IPS DF 19.7 (cell line): Measurements from ENCODE around the gene SPOP.
"Not testable (repeated sequence)": the region's sequence is repeated elsewhere in the genome, so short reads cannot be mapped to it uniquely, and the experiment has no call there.

Source experiments
- DNase-seq: peaks from one replicate; pipeline ENCODE4 v3.0.0-alpha.2; 2013; ENCODE audit warnings: low read depth, low spot score

SPOP gene

DNA sequence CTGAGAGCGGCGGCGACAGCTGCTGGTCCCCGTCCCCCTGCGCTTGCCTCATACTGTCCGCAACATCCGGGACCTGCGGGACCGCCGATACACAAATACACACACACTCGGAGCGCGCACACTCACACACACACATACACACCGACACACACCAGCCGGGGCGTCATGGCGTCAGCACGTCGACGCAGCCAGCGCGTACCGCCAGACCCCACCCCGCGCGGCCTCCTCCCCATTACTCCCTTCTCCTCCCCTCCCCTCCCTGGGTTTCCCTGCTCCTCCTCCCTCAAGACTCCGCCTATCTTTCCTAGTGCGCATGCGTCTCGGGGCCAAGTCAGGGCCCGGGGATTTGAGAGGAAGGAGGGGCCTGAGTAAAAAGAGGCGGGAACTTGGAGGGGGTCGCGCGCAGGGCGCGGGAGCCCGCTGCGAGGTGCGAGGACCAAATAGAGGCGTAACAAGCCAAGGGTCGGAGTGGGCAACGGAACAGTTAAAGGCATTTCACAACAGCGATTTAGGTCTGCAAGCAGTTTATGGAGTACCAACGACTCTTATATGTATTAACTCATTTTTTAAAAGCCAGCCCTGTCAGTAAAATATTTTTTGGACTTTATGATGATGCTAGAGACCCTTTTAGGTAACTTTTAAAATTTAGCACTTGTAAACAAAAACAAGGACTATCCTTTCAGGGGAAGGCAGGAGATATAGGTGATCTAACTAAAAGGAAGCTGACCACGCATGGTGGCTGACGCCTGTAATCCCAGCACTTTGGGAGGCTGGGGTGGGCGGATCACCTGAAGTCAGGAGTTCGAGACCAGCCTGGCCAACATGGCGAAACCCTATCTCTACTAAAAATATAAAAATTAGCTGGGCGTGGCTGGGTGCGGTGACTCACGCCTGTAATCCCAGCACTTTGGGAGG, at the start of gene SPOP:
TSS of gene SPOP (minus strand) at position 165 of the 915 bp plus-strand sequence. CDS start 55,287 bp downstream, outside the sequence.
- peak; percentile 93 for DNase-seq

DNA sequence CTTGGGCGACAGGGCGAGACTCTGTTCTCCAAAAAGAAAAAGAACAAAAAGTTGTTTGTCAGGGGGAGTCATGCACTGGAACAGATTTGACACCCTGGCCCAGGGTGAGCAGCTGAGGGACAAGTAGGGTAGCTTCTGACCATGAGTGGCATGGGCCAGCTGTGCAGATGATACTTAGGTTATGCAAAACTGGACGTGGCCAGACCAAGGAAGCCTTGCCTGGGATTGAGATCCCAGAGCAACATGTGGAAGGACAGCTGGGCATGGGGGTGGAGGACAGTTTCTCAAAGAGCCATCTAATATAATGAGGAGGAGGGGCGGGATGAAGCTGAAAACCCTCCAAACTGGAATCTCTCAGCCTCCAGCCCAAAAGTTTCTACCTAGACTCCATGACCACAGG, 49.5 kb upstream of the SPOP start:
- DNase-seq, result no peak

DNA sequence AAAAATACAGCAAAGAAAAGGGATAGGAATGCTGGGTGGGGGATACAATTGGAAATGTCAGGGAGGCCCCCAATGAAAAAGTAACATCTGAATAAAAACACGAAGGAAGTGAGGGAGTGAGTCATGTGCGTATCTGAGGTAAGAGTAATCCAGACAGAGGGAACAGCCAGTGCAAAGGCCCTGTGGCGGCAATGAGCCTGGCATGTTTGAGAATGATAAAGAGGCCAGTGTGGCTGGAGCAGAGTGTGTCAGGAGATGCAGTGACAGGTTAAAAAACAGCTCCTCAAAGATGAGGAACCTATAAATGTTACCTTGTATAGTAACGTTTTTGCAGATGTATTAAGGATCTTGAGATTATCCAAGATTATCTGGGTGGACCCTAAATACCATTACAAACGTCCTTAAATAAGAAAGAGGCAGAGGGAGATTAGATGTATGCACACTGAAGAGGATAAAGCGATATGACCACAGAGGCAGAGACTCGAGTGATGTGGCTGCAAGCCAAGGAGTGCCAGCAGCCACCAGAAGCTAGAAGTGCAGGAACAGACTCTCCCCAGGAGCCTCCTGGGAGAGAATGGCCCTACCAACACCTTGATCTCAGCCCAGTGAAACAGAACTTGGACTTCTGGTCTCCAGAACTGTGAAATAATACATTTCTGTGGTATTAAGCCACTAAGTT, 47.7 kb upstream of the SPOP start:
- DNase-seq, result no peak

DNA sequence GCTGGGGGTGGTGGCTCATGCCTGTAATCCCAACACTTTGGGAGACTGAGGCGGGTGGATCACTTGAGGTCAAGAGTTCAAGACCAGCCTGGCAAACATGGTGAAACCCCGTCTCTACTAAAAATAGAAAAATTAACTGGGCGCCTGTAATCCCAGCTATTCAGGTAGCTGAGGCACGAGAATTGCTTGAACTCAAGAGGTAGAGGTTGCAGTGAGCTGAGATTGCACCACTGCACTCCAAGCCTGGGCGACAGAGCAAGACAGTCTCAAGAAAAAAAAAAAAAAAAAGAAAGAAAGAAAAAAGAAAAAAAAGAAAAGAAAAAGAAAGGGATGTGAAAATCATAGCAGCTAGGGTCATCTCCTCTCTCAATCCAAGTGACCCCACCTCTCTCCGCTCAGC, 46.7 kb upstream of the SPOP start:
- DNase-seq, result not testable (repeated sequence)

DNA sequence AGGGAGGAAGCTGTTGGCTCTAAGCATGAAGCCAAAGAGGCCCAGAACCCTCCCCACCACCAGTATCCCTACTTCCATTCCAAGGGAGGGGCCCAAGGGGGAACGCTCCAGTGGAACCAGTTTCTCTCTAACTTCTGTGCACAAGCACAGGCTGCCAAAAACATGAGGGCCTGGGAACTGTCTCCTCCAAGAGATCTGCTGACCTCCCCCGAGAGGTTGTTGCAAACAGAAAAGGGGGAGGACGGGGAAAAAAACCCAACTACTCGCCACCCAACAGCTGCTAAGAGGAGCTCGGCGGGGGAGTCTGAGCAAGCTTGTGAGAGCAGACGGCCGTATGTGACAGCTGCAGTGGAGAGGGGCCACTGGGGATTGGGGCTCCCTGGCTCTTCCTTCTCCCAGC, 45.5 kb upstream of the SPOP start:
- DNase-seq, result no peak

DNA sequence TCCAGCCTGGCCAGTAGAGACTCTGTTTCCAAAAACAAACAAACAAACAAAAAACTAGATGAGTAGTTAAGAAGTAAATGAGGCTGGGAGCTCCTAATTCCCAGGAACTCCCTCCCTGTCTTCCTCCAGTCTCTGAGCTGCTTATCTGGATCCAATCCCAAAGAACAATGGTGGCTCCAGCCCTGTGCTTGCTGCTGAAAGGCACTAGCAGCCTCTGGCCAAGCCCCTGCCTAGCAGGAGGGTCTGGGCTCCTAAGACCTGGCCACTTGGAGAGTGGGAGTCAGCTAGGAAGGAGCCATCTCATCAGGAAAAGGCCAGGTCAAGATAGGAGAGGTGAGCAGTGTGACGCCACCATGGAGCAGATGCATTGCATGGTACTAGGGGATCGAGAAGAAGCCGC, 44.2 kb upstream of the SPOP start:
- no peak for DNase-seq

DNA sequence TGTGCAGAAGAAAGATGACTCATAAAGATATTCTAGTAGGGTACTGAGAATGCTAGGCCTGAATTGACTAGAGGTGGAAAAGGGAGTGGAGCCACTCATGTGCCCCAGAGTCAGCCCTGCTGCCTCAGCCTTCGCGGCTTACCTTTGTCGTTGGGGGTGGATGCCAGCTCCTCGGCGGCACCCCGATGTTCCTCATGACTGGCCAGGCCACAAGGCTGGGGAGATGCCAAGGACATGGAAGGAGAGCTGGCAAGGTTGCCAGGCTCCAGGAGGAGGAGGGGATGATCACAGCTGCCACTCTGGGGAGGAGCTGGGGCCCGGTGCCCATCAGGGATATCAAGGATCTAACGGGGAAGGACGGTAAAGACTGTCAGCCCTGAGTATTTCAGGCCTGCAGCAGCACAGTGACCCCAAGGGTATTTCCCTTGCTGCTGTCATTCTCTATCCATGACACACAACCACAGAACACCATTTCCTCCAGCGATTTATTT, 39.5 kb upstream of the SPOP start:
- DNase-seq, result no peak

DNA sequence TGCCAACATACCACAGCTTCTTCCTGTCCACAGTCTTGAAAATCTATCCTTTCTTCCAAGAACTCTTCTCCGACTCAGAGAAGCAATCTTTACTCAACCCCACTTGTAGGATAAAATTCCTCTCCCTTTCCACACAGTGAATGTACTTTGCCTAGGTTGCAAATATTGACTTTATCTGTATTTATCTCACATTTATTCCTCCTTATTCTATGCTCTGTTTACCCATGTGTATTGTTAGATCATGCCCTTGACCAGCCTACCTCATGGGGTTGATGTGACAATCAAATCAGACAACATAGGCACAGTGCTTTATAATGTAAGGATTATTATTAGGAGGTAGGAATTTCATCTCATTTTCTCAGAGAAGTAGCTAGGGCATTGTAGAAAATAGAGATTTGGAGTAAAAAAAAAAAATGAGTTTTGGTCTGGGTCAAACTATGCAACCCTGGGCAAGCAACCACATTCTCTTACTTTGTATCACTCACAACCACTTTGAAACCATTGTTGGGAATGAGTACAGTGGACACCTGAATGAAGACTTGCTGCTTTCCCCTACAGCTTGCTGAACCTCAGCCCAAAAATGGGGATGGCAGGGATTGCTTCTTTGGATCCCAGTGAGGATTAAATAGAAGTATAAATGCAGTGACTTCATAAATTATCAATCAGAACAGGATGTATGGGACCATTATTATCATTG, 38.9 kb upstream of the SPOP start:
- no peak for DNase-seq

DNA sequence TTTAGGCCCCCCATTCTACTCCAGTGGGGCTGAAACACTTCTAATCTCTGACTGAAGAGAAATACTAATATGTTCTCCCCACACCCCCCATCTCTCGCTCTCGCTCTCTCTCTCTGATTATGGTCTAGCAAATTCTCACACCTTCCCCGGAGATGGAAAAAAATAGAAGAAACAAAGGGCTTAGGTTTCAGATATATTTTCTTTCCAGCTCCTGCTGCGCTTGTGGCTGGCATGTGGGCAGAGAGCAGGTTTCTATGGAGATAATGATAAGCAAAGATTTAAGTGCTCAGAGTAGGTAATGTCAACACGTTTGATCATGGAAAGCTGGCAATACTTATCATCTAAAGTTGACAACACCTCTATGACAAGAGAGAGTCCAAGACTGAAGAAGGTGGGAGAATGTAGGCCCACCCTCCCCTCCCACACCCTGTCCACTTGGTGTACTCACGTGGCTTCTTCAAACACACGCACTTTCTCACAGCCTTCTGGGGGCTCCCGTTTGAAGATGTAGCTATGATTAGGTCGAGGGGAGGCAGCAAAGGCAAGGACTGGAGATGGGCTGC, 37.9 kb upstream of the SPOP start:
- no peak for DNase-seq

DNA sequence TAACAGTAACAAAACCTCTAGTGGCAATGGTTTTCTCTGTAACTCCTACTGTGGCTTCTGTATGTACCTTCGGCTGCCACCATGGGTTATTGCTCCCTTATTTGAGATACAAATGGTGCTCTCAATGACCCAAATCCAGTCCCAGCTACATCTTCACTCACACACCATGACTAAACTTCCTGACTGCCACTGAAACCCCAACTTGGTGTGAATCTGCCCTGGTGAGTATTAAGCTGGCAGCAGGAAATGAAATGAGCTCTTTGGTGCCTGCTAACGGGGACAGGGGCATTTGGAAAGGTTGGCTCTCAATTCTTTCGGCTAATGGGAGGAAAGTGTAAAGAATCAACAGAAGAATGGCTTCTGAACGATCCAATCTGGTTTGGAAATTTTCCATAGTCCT, 37.3 kb upstream of the SPOP start:
- DNase-seq, result no peak

DNA sequence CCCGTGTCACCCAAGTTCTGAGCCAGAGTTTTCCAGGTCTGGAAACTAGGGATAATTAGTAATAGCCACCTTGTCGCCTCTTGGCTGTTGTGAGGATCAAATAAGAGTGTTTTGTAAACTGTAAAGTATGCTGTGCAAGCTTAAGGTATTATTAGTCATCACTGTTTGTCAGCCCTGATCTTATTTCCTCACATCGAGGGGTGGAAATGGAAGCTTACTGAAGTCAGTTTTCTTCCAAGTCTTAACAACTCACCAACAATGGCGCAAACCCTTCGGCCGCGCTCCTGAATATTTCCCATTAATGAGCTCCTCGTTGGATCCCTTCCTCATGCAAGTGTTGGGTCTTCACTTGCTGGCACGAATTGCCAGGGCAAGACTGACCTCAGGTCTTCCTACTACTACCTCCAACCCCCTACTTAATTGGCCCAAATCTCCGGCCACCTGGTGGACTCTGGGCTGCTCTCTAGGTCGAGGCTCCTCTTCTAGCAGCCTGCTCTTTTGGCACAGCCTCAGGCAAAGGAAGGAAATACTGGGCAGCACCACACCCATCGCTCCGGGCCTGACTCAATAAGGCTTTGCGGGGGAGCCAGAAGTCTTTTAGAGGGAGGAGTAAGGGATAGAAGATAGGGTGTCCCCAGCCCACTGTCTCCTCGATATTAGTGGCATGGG, 30.8 kb upstream of the SPOP start:
- no peak for DNase-seq

DNA sequence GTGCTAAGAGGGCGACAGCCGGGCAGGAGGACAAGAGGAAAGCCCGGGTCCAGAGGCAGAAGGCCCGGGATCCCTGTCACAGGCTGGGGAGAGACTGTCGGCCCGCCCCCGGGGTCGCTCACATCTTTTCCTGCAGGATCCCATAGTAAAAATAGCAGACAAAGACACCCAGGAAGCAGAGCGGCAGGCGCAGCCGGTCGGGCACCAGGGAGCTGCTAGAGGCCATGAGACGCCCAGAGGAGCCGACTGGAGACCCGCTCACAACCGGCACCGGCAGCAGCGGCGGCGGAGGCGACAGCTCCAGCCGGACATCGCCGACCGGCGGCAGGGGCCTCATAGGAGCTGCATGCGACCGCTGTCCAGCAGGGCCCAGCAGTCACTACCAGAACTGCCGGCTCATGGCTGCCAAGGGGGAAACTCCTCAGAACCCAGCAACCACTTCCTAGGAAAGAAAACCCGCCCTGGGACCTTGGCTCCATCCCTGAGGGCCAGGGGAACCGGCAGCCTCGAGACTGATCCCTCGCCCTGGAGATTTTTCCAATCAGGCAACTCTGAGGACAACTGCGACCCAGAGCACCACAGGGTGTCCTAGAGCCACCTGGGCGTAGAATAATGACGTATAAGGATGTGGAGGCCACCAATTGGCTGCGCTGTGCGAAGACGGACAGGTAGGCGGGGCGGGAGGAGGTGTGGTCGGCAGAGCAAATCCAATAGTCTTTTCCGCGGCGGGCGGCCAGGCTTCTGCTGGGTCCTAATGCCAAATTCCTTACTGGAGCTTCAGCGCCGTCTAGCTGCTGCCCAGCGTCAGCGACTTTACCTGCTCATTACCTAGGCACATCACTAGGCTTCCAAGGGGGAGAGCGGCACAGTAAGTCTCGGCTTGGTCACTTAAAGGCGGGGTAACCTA, 30.0 kb upstream of the SPOP start, which contains the start of gene SLC35B1:
TSS of gene SLC35B1 (minus strand) at position 357 of the 907 bp plus-strand sequence. CDS start at position 226, 131 bp downstream.
- peak; percentile 95 for DNase-seq

DNA sequence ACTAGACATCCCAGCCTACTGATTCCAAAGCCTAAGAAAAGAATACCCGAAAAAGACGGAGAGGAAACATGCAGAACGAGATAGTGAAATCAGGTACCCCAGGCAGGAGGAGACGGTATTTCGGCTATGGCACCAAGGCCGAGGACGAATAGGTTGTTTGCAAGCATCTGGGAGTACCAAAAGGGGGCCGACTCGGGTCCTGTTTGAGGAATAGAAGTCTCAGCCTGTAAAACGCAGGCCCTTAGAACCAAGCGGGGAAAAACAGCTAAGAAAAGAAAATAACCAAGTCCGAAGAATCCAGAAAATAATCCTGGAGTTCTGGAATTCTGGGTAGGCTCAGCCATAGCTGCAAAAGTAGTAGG, 29.3 kb upstream of the SPOP start:
- no peak for DNase-seq

DNA sequence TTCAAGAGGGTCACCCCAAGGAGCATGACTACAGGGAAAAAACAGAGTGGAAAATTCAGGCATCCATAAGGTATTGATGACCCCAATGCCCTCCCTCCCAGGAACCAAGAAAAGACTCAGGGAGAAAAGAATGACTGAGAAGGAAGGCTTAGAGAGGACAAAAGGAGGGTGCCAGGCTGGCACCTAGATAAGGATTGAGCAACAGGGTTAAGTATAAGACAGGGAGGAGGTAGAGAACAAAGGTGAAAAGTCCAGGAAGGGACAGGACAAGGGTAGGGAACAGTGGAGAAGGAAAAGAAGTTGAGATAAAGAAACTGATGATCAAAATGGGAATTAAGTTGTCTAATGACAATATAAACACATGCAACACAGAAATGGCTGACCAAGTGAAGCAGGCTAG, 27.4 kb upstream of the SPOP start:
- DNase-seq, result no peak

DNA sequence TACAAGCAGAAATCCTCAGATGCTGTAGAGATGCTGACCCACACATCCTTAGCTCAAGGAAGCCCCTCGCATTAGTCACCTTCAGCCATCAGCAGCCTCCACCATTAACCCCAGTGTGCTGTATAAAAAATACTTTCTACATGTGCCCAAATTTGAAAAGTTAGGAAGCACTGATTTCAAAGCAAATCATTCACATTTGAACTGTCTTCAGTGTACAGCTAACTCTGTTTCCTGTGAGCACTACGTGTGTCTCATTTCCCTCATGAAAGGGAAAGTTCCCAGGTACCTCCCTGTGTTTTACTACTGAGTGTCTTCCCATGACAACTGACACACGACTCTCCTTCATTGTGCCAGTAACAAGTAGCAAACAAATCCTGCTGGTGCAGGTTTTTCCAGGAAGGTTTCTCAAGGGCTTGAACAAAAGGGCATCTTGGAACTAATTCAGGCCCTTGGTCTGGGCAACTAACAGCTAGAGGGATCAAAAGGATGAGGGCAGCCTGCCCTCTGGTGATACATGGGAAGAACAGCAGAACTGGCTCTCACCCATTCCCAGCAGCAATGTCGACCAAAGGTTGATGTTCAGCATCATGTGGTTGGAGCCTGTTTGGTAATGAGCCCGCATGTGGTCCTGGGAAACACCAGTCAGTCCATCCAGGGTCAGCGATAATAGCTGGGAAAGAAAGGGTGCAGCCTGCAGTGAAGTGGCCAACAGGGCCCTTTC, 25.8 kb upstream of the SPOP start:
- no peak for DNase-seq

DNA sequence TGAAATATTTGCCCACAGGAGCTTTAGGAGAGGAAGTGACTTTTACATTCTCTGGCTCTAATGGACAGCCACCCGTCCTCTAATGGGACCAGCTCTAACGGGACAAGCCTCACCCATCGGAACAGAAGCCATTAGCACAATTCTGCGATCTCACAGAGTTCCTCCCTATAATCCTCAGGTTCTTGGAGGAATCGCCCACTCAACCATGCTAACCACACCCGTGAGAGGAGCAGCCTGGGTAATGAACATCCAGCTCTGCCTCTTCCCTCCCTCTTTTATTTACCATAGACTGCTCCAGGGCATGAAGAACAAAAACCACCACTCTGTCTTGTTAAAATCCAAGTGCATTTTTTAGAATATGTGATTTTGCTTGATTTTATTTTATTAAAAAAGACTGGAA, 23.1 kb upstream of the SPOP start:
- DNase-seq, result no peak

DNA sequence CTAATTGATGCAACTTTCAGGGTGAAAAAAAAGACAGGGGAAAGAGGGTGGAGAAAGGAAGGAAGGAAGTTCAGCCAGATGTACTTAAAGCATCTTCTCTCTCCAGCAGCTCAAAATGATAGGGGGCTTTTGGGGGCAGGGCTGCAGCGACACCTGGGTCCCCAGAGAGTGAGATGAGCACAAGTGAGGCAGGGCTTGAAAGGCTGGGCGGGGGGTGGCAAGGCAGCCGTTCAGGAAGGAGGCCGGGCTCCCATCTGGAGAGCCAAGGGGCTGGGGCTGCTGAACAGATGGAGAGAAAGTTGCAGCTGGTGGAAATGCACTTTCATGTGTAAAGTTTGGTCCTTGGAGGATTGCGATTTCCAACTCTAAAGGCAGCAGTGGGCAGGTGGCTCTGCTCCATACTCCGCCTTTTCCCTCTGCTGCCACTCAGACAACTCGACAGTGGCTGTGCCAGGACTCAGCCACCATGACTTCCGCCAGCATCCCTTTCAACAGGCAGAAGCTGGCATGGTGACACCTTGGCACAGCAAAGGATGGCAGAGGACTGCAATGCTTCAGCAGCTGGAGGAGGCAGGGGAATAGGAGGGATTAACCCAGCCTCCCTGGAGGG, 22.2 kb upstream of the SPOP start:
- no peak for DNase-seq

DNA sequence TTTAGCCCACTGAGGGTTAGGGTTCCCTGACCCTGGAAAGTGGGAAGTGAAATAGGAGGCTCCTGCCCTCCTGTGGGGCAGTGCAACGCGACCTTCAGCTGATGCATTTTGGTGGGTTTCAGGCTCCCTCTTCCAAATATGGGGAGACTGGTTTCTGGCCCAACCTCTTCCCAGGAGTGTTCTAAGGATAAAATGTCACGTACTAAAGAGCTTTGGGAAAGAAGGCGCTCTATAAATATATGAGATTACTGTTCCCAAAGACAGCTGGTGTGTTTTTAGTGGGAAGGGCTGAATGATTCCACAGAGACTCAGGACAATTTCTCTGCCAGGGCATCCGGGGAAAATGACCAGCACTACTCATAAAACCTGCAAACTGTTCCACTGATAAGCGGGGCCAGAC, 20.1 kb upstream of the SPOP start:
- DNase-seq, result no peak

DNA sequence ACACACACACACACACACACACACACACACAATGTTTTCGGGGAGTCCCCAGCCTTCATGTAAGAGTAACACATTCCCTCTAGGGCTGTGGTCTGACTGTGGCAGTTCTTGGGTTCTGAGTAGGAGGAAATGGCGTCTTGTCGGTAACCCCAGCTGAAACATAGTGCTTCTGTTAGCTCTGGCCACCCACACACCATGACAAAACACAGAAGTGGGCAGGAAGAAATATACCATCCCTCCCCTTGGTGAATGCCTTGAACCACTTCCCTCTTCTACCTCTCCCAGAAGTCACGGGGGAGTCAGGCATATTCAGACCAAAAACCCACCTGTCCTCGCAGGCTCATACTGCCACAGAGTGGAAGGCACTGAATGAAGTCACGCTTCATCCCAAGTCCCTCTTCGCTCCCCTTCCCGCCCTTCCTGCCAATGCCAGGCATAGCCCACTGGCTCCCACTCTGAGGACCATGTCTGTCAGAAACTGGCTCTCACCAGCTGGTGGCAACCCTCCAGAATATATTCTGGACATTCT, 18.4 kb upstream of the SPOP start:
- no peak for DNase-seq
